Glomerular endothelial cell (primary cell): ENCODE measurements around the gene CCDC57. TPM values are rescaled to one million over a fixed set of nuclear protein-coding genes. Genes with fewer than 3 reads are reported as not detected.

Experiments
- DNase-seq: peaks from one replicate; pipeline ENCODE4 v3.0.0-alpha.2; 2011; ENCODE audit warnings: low read depth, low spot score; ENCODE audit errors: extremely low read depth
- total RNA-seq: library from RNA; depleted of rRNA; stranded (reverse); fragments of >200 nt; gene quantifications from 2 replicates; pipeline ENCODE4 v1.2.3, GENCODE V29; 2015

The CCDC57 gene
- total RNA-seq, 1 donor from 2014 or later, result 23.8 TPM

GRCh38 chr17:82112181-82112913, 100.3 kb downstream of the CCDC57 start:
- DNase-seq, result no peak

- no peak for DNase-seq
These were observed 102.3 kb downstream of the CCDC57 start for GRCh38 chr17:82110298-82110697.

- DNase-seq, result no peak
These were observed 103.6 kb downstream of the CCDC57 start for GRCh38 chr17:82108961-82109475.

GRCh38 chr17:82108496-82108945, 104.1 kb downstream of the CCDC57 start:
- no peak for DNase-seq

- DNase-seq, result no peak
These were observed 104.6 kb downstream of the CCDC57 start for GRCh38 chr17:82108038-82108437.

GRCh38 chr17:82107341-82107860, 105.2 kb downstream of the CCDC57 start:
- no peak for DNase-seq

- DNase-seq, result no peak
These were observed 105.8 kb downstream of the CCDC57 start for GRCh38 chr17:82106688-82107305.

- no peak for DNase-seq
These were observed 106.6 kb downstream of the CCDC57 start for GRCh38 chr17:82105882-82106687.

GRCh38 chr17:82105417-82105881, 107.2 kb downstream of the CCDC57 start:
- no peak for DNase-seq

- DNase-seq, result no peak
These were observed 107.7 kb downstream of the CCDC57 start for GRCh38 chr17:82104797-82105416.

- no peak for DNase-seq
These were observed 108.8 kb downstream of the CCDC57 start for GRCh38 chr17:82103553-82104451.

- no peak for DNase-seq
These were observed 110.6 kb downstream of the CCDC57 start for GRCh38 chr17:82101767-82102679.

- DNase-seq, result no peak
These were observed 111.3 kb downstream of the CCDC57 start for GRCh38 chr17:82101301-82101715.

- no peak for DNase-seq
These were observed 111.9 kb downstream of the CCDC57 start for GRCh38 chr17:82100502-82101298.

GRCh38 chr17:82098939-82099763, 113.5 kb downstream of the CCDC57 start:
- no peak for DNase-seq

GRCh38 chr17:82098169-82098938, 114.3 kb downstream of the CCDC57 start, which contains the start of gene FASN:
Gene FASN, minus strand, starts transcription at chr17:82098236. Its CDS starts 1,791 bp downstream, at chr17:82096445.
- peak; percentile 25 for DNase-seq
